SK-N-SH (cell line): ENCODE measurements around the gene RRAD. TPM values are rescaled to one million over a fixed set of nuclear protein-coding genes. Genes with fewer than 3 reads are reported as not detected.

Source experiments
- CTCF ChIA-PET: fragments of 300-600, 350-600 bp; formaldehyde crosslinking; extraction: SDS; loops from one replicate; lab custom pipeline; 2021; lab: Yijun Ruan, JAX
- POLR2A ChIA-PET: fragments of 350-600 bp; sonication (Branson Sonifier 250); formaldehyde crosslinking; extraction: SDS; loops from one replicate; lab custom pipeline; 2020; ENCODE audit warnings: antibody characterized with exemption, inconsistent platforms; lab: Yijun Ruan, JAX
- DNase-seq: peaks from one replicate; pipeline ENCODE4 v3.0.0; 2012
- H2AFZ ChIP-seq: fragments of 200-600 bp; sonication (generic); 2 replicates; pipeline ENCODE4 v1.8.1; 2016; ENCODE audit warnings: antibody characterized with exemption, mild to moderate bottlenecking, low read depth
- H3F3A ChIP-seq: fragments of 200-600 bp; sonication (generic); replicated peaks from 2 replicates; pipeline ENCODE3; 2016; ENCODE audit warnings: antibody characterized with exemption, mild to moderate bottlenecking; ENCODE audit not compliant: insufficient read depth
- H3K27ac ChIP-seq, 2 experiments: fragments of 200-500 bp in 1 of 2; fragments of 200-600 bp in 1 of 2; sonication (Bioruptor generic) in 1 of 2; sonication (generic), shearing (Covaris generic) in 1 of 2; 2 replicates each; pipeline versions ENCODE4 v1.5.1 to v1.6.1; 2014 to 2016; ENCODE audit warnings: low read depth in 2 of 2, inconsistent platforms in 1 of 2, low read length in 1 of 2, mild to moderate bottlenecking in 1 of 2, mixed read lengths in 1 of 2
- H3K27me3 ChIP-seq: fragments of 200-600 bp; sonication (generic), shearing (Covaris generic); 2 replicates; pipeline ENCODE4 v1.6.1; 2016; ENCODE audit warnings: mixed run types; ENCODE audit not compliant: insufficient read depth
- H3K36me3 ChIP-seq, 2 experiments: fragments of 200-500 bp in 1 of 2; fragments of 200-600 bp in 1 of 2; sonication (Bioruptor generic) in 1 of 2; sonication (generic) in 1 of 2; replicated peaks in 1 of 2; 2 replicates each; pipeline versions ENCODE3 to v1.5.1; 2014 to 2016; ENCODE audit warnings: low read length in 1 of 2, mild to moderate bottlenecking in 1 of 2; ENCODE audit not compliant: insufficient read depth in 2 of 2, control insufficient read depth in 1 of 2
- H3K4me1 ChIP-seq, 2 experiments: fragments of 200-500 bp in 1 of 2; fragments of 200-600 bp in 1 of 2; sonication (Bioruptor generic) in 1 of 2; sonication (generic), shearing (Covaris generic) in 1 of 2; 2 replicates each; pipeline versions ENCODE4 v1.5.1 to v1.6.1; 2014 to 2016; ENCODE audit warnings: low read depth in 1 of 2, low read length in 1 of 2, mixed run types in 1 of 2; ENCODE audit not compliant: insufficient read depth in 2 of 2, control insufficient read depth in 1 of 2
- H3K4me2 ChIP-seq: fragments of 200-600 bp; sonication (generic), shearing (Covaris generic); 2 replicates; pipeline ENCODE4 v1.6.1; 2017; ENCODE audit warnings: mixed run types
- H3K4me3 ChIP-seq, 2 experiments: fragments of 200-500 bp in 1 of 2; fragments of 200-600 bp in 1 of 2; sonication (Bioruptor generic) in 1 of 2; sonication (generic), shearing (Covaris generic) in 1 of 2; 2 replicates each; pipeline versions ENCODE4 v1.5.1 to v1.8.1; 2014 to 2016; ENCODE audit warnings: low read depth in 2 of 2, inconsistent platforms in 1 of 2, low read length in 1 of 2, mild to moderate bottlenecking in 1 of 2, mixed read lengths in 1 of 2, moderate library complexity in 1 of 2
- H3K79me2 ChIP-seq: fragments of 200-600 bp; sonication (generic); 2 replicates; pipeline ENCODE4 v1.8.1; 2017; ENCODE audit warnings: mild to moderate bottlenecking; ENCODE audit not compliant: insufficient read depth
- H3K9ac ChIP-seq: fragments of 200-600 bp; sonication (generic); 2 replicates; pipeline ENCODE4 v1.6.1; 2017; ENCODE audit warnings: mixed run types
- H3K9me2 ChIP-seq: fragments of 200-600 bp; sonication (generic); 2 replicates; pipeline ENCODE4 v1.6.1; 2017; ENCODE audit warnings: mixed run types
- H3K9me3 ChIP-seq: fragments of 200-600 bp; sonication (generic); 2 replicates; pipeline ENCODE4 v1.6.1; 2017; ENCODE audit warnings: mixed run types, mild to moderate bottlenecking, moderate library complexity
- H4K20me1 ChIP-seq: fragments of 200-600 bp; sonication (generic); 2 replicates; pipeline ENCODE4 v1.6.1; 2017; ENCODE audit warnings: mild to moderate bottlenecking, mixed run types; ENCODE audit not compliant: insufficient read depth
- CTCF ChIP-seq: fragments of 200-600 bp; sonication (generic); IDR thresholded peaks from 2 replicates; pipeline ENCODE4 v1.6.1; 2017; ENCODE audit warnings: antibody characterized with exemption, mild to moderate bottlenecking, moderate library complexity
- ELF1 ChIP-seq: IDR thresholded peaks from 2 replicates; pipeline ENCODE4 v1.4.0; 2012
- EP300 ChIP-seq, 2 experiments: IDR thresholded peaks; 2 replicates each; pipeline versions ENCODE4 v1.4.0 to v1.6.1; 2012; ENCODE audit warnings: borderline replicate concordance in 1 of 2, low read depth in 1 of 2, low read length in 1 of 2
- EZH2phosphoT487 ChIP-seq: fragments of 200-600 bp; sonication (generic); IDR thresholded peaks from 2 replicates; pipeline ENCODE4 v1.6.1; 2017; ENCODE audit warnings: low read depth, mixed run types, mild to moderate bottlenecking, antibody characterized with exemption, moderate library complexity, borderline replicate concordance
- FOSL2 ChIP-seq: IDR thresholded peaks from 2 replicates; pipeline ENCODE4 v1.4.0; 2012; ENCODE audit warnings: low read depth, mild to moderate bottlenecking, moderate library complexity, borderline replicate concordance
- FOXM1 ChIP-seq: IDR thresholded peaks from 2 replicates; pipeline ENCODE4 v1.4.0; 2012; ENCODE audit warnings: low read depth, mild to moderate bottlenecking
- GABPA ChIP-seq: IDR thresholded peaks from 2 replicates; pipeline ENCODE4 v1.4.0; 2012; ENCODE audit warnings: low read depth, mild to moderate bottlenecking
- GATA2 ChIP-seq: sonication (generic); formaldehyde crosslinking; IDR thresholded peaks from 2 replicates; pipeline ENCODE4 v1.5.0; 2020; ENCODE audit warnings: mild to moderate bottlenecking, missing genetic modification reagents
- IRF3 ChIP-seq: fragments of 150-350 bp; IDR thresholded peaks from 2 replicates; pipeline ENCODE4 v1.6.1; 2016; ENCODE audit warnings: mild to moderate bottlenecking, low read depth, low read length
- JUND ChIP-seq: IDR thresholded peaks from 2 replicates; pipeline ENCODE4 v1.4.0; 2012
- NRF1 ChIP-seq: IDR thresholded peaks from 2 replicates; pipeline ENCODE4 v1.6.1; 2012; ENCODE audit warnings: low read depth, mild to moderate bottlenecking, low read length
- PBX3 ChIP-seq: IDR thresholded peaks from 2 replicates; pipeline ENCODE4; 2012
- RAD21 ChIP-seq: IDR thresholded peaks from 2 replicates; pipeline ENCODE4 v1.6.1; 2012; ENCODE audit warnings: mild to moderate bottlenecking, low read length
- RCOR1 ChIP-seq: fragments of 150-350 bp; IDR thresholded peaks from 2 replicates; pipeline ENCODE4 v1.6.1; 2017; ENCODE audit warnings: antibody characterized with exemption, low read length
- SIN3A ChIP-seq: IDR thresholded peaks from 2 replicates; pipeline ENCODE4 v1.6.1; 2012; ENCODE audit warnings: low read depth, mild to moderate bottlenecking, low read length, moderate library complexity, borderline replicate concordance
- SMC3 ChIP-seq: IDR thresholded peaks from 2 replicates; pipeline ENCODE4 v1.6.1; 2012; ENCODE audit warnings: low read depth, low read length, improper control_type of control experiment
- TAF1 ChIP-seq: IDR thresholded peaks from 2 replicates; pipeline ENCODE4 v1.6.1; 2012; ENCODE audit warnings: low read depth, mild to moderate bottlenecking, low read length, moderate library complexity, borderline replicate concordance
- TEAD4 ChIP-seq: IDR thresholded peaks from 2 replicates; pipeline ENCODE4 v1.4.0; 2012; ENCODE audit warnings: mild to moderate bottlenecking, borderline replicate concordance; ENCODE audit not compliant: insufficient read depth
- USF1 ChIP-seq: IDR thresholded peaks from 2 replicates; pipeline ENCODE4 v1.4.0; 2012; ENCODE audit warnings: low read depth, borderline replicate concordance
- YY1 ChIP-seq: IDR thresholded peaks from 2 replicates; pipeline ENCODE4 v1.4.0; 2012; ENCODE audit warnings: low read depth, mild to moderate bottlenecking
- WGBS: methylation state at CpG from one replicate; pipeline ENCODE4 v1.1.6; 2017; ENCODE audit warnings: low lambda C conversion rate; 5-methylcytosine and 5-hydroxymethylcytosine counted together
- polyA plus RNA-seq, 3 experiments: library from polyadenylated mRNA; depleted of rRNA; stranded (reverse); fragments of >200 nt; gene quantifications; 2 replicates each; pipeline ENCODE4 v1.2.3, GENCODE V29; 2012

The RRAD gene
- polyA plus RNA-seq, 1 of the 3 experiments (the other 2 are of a cell fraction) = 9.3 TPM

- no peak overlapping the region for H3K4me3 ChIP-seq
- H3K27me3 ChIP-seq = no peaks in the 10 kb centered on the region
- H3K79me2 ChIP-seq = no peaks in the 10 kb centered on the region
- H3K9me2 ChIP-seq = no peaks in the 10 kb centered on the region
- H3K4me2 ChIP-seq = no peak overlapping the region
- H3K27ac ChIP-seq = no peak overlapping the region
- no peaks in the 10 kb centered on the region for H4K20me1 ChIP-seq
- no peak overlapping the region for H3K9ac ChIP-seq
- H3K4me1 ChIP-seq = peaks cover 0 to 7% of the 10 kb centered on the region in 2 experiments; a peak in 1 of 4 replicates
- peaks cover 3% of the 10 kb centered on the region for H3F3A ChIP-seq
- CTCF ChIA-PET = interaction anchor here (0.8 to 8.5 kb wide), 9 partner anchors 10 to 264 kb away, joined by 3 to 174 read pairs (median 4); partner anchors contain the start of genes CDH16, CES3 and RRAD
- TF ChIP-seq ELF1 (no peak), FOXM1 (no peak), GATA2 (CRISPR knock-in tag) (no peak), GABPA (no peak), EZH2phosphoT487 (no peak), RAD21 (no peak), TAF1 (no peak), YY1 (no peak), IRF3 (no peak), TEAD4 (no peak), USF1 (no peak), CTCF (no peak), SIN3A (no peak), NRF1 (no peak), PBX3 (no peak), RCOR1 (no peak), EP300 (IDR thresholded peaks at IDR 0.05; ENCODE audit: borderline replicate concordance in 1 of 2, low read depth in 1 of 2, low read length in 1 of 2) (no peak), JUND (no peak), FOSL2 (no peak), SMC3 (no peak)
- DNase-seq = no peak
- H3K9me3 ChIP-seq = no peaks in the 10 kb centered on the region
- H3K36me3 ChIP-seq = peaks cover 0 to 2% of the 10 kb centered on the region in 2 experiments
- POLR2A ChIA-PET = no interaction called here
- no peak overlapping the region for H2AFZ ChIP-seq
- WGBS = 94% methylated on average over 6 of the region's 6 CpGs
Observed at GRCh38 chr16:66891797-66892196, 33.5 kb downstream of the RRAD start.
